Kidney (tissue), 14 donors: Measurements from ENCODE around the gene PRR3. TPM values are rescaled to one million over a fixed set of nuclear protein-coding genes. Genes with fewer than 3 reads are reported as not detected.

Experiments
- DNase-seq, 5 donors: peaks; one replicate each; pipeline ENCODE4 v3.0.0-alpha.2; 2013 to 2020
- FAIRE-seq: peaks from 2 replicates; lab custom pipeline; 2012; peaks lifted over from hg19 to GRCh38; lab: Jason Lieb, UNC
- H3K27ac ChIP-seq, 2 donors: one replicate each; pipeline ENCODE4 v1.7.0; 2013; ENCODE audit warnings: low read depth in 2 of 2, low read length in 2 of 2, inconsistent platforms in 1 of 2
- H3K27me3 ChIP-seq: one replicate; pipeline ENCODE4 v1.7.1; 2013; ENCODE audit warnings: low read length, inconsistent platforms; ENCODE audit not compliant: control insufficient read depth, insufficient read depth
- H3K36me3 ChIP-seq, 3 donors: one replicate each; pipeline versions ENCODE4 v1.7.0 to v1.7.1; 2013; ENCODE audit warnings: low read length in 3 of 3, control low read depth in 1 of 3, inconsistent platforms in 1 of 3; ENCODE audit not compliant: insufficient read depth in 3 of 3, control insufficient read depth in 2 of 3
- H3K4me1 ChIP-seq, 3 donors: one replicate each; pipeline versions ENCODE4 v1.7.0 to v1.7.1; 2013; ENCODE audit warnings: low read length in 3 of 3, inconsistent platforms in 1 of 3, low read depth in 1 of 3; ENCODE audit not compliant: control insufficient read depth in 2 of 3, insufficient read depth in 2 of 3
- H3K4me3 ChIP-seq, 3 donors: one replicate each; pipeline versions ENCODE4 v1.7.0 to v1.8.1; 2013; ENCODE audit warnings: low read length in 3 of 3, control low read depth in 1 of 3, inconsistent platforms in 1 of 3
- H3K9ac ChIP-seq, 3 donors: one replicate each; pipeline versions ENCODE4 v1.7.0 to v1.7.1; 2013; ENCODE audit warnings: low read length in 3 of 3, control low read depth in 1 of 3, inconsistent platforms in 1 of 3
- H3K9me3 ChIP-seq, 3 donors: one replicate each; pipeline versions ENCODE4 v1.7.0 to v1.7.1; 2013; ENCODE audit warnings: low read length in 3 of 3, control low read depth in 1 of 3, inconsistent platforms in 1 of 3; ENCODE audit not compliant: control insufficient read depth in 2 of 3, insufficient read depth in 1 of 3
- CTCF ChIP-seq: IDR thresholded peaks from 3 replicates; pipeline ENCODE4 v1.5.1; 2012; ENCODE audit warnings: mild to moderate bottlenecking, moderate library complexity, borderline replicate concordance; ENCODE audit not compliant: insufficient read depth; ENCODE audit errors: extremely low read depth
- intact Hi-C: fragments of 100-400 bp; cut with DNase I; formaldehyde crosslinking; loops from one replicate; pipeline ENCODE4 v1.11.1; 2022
- polyA plus RNA-seq: library from polyadenylated mRNA; stranded (reverse); fragments of 350-450 nt; fragmentation: Illumina TruSeq; extraction: RNeasy Lipid Tissue Mini Kit (QIAGEN cat#74804); gene quantifications from one replicate; pipeline ENCODE4 v1.2.3, GENCODE V29; 2014; ENCODE audit warnings: low read depth, low replicate concordance; ENCODE audit not compliant: insufficient read depth
- total RNA-seq: library from RNA; stranded (reverse); fragmentation: NEBNext Ultra II Directional; extraction: Animal tissue kit (Norgen Biotek cat#: 25700); gene quantifications from one replicate; pipeline ENCODE4 v1.2.1, GENCODE V29; 2021
- donor health status: control.
- donor health status: control.
- donor health status: control.
- donor health status: control.
- donor health status: control.
- donor health status: DM: yes; HTN: yes; CAD: no.
- donor health status: Normal renal cell carcinoma (clear cell type).

The PRR3 gene
- total and polyA plus RNA-seq, 2 donors from 2014 or later = 7.9 to 9.3 TPM

DNA sequence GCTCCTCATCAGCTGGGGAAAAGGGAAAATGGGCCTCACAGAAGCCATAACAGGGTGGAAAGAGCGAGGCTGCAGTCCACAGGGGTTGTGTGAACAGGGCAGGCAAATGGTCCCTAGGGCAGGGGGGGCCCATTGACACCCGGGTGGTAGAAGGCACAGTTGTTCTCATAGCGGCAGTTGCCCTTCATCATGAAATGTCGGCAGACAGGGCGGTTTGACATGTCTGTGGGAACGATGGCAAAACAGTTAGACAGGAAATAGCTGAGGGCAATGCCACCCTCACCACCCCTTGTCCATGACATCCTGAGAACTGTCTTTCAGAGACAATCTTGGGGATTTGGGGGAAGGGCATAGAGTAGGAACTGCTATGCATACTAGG is 44.3 kb downstream of the PRR3 start:
- intact Hi-C loops = no loop called here
- no peak overlapping the region for H3K9ac ChIP-seq
- H3K36me3 ChIP-seq = peaks cover 31 to 54% (median 51%) of the 10 kb centered on the region in 3 donors
- no peak for FAIRE-seq
- H3K9me3 ChIP-seq = no peaks in the 10 kb centered on the region
- TF ChIP-seq CTCF = no peak
- H3K4me3 ChIP-seq = no peak overlapping the region
- no peaks in the 10 kb centered on the region for H3K4me1 ChIP-seq
- H3K27me3 ChIP-seq = no peaks in the 10 kb centered on the region
- DNase-seq = no peak
- no peak overlapping the region for H3K27ac ChIP-seq

GRCh38 chr6:30601815-30602641 is 44.9 kb downstream of the PRR3 start:
- intact Hi-C loops = no loop called here
- FAIRE-seq = no peak
- no peaks in the 10 kb centered on the region for H3K4me1 ChIP-seq
- DNase-seq = no peak
- H3K9me3 ChIP-seq = no peaks in the 10 kb centered on the region
- H3K36me3 ChIP-seq = peaks cover 33 to 60% (median 56%) of the 10 kb centered on the region in 3 donors
- H3K27me3 ChIP-seq = no peaks in the 10 kb centered on the region
- H3K9ac ChIP-seq = no peak overlapping the region
- H3K4me3 ChIP-seq = no peak overlapping the region
- TF ChIP-seq CTCF = no peak
- H3K27ac ChIP-seq = no peak overlapping the region

GRCh38 chr6:30603961-30604360 is 46.9 kb downstream of the PRR3 start:
- no peak for TF ChIP-seq CTCF
- intact Hi-C loops = no loop called here

More at GRCh38 chr6:30603961-30604360, 46.9 kb downstream of the PRR3 start:
- Histone ChIP-seq H3K9ac (no peak overlapping the region), H3K4me3 (no peak overlapping the region), H3K27ac (no peak overlapping the region), H3K9me3 (no peaks in the 10 kb centered on the region), H3K36me3 (peaks cover 40 to 79% (median 63%) of the 10 kb centered on the region in 3 donors), H3K4me1 (no peaks in the 10 kb centered on the region), H3K27me3 (no peaks in the 10 kb centered on the region)
- DNase-seq (no peak), FAIRE-seq (no peak)
